ENCODE data around the gene MPIG6B.

MPIG6B gene

GRCh38 chr6:31739639-31740396 is 16.6 kb downstream of the MPIG6B start, which contains the start of gene MSH5:
Gene MSH5 (plus strand): TSS chr6:31740005. CDS start chr6:31740467, 462 bp downstream.
- DNase-seq: peak; percentile 100

- no peak for DNase-seq
Measured at GRCh38 chr6:31740397-31741223, 17.4 kb downstream of the MPIG6B start.

GRCh38 chr6:31741815-31742214 is 18.6 kb downstream of the MPIG6B start:
- no peak for DNase-seq

- no peak for DNase-seq
Measured at GRCh38 chr6:31742894-31743293, 19.7 kb downstream of the MPIG6B start.

GRCh38 chr6:31744422-31744821 is 21.2 kb downstream of the MPIG6B start:
- DNase-seq: no peak

DNA sequence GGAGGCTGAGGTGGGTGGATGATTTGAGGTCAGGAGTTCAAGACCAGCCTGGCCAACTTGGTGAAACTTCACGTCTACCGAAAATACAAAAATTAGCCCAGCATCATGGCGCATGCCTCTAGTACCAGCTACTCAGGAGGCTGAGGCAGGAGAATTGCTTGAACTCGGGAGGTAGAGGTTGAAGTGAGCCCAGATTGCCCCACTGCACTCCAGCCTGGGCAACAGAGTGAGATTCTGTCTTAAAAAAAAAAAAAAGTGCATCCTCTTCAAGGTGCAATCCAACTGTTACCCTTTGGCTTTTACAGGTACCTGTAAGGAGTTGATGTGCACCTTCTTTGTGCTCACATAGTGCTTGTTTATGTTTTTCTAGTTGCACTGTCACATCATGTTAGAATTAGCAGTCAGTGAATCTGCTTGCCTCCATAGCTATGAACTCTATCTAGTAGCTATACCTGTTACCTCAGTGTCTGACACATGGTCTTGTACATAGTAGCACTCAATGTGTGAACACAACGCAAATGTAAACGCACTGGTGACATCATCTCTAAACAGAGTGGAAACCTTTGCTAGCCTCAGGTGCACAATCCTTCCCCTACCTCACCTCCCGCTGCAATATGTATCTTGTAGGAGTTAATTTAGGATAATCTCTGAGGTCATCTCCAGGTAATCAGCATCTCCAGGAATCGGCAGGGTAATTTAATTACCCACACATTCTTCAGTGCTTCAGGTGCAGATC is 26.3 kb downstream of the MPIG6B start:
- DNase-seq: no peak

GRCh38 chr6:31750411-31751022 is 27.3 kb downstream of the MPIG6B start:
- DNase-seq: no peak

DNA sequence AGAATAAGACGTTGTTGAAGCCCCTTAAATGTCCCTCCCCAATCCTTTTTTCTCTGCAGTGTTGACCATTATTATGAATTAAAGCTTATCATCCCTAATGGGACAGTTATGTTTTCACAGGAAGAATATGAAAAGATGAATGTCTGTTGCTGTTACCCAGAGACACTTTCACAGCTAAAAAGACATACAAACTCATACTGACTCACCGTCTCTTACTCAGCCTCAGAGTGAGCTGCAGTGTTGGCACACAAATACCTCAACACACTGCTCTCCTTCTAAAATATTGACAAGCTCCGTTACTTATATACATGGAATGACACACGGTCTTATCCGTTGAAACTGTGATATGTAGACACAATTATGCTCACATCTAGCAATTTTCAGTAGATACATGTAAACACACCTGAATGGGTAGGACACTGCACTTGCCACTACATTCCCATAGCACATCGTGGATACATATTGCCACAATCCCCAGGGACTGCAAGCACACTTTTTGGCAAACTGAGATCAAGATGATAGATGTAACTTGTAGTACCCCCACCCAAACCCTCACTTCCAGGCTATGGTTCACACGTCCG is 29.7 kb downstream of the MPIG6B start:
- no peak for DNase-seq

DNA sequence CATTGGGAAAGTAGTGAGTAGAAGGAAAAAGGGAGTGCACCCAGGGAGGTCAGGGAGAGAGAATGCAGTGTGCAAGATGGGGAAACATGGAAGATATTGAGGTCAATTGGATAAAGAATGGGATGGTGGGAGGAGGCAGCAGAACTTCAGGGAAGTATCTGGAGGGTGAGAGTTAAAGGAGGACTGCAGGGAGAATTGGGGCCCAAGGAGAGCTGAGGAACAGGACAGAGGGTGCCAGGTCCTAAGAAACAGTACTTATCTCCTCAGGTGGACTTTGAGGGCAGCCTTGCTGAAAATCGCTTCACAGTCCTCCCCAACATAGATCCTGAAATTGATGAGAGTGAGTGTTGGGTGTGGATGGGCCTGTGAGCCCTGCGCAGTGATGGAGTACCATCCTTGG is 35.1 kb downstream of the MPIG6B start:
- DNase-seq: no peak

DNA sequence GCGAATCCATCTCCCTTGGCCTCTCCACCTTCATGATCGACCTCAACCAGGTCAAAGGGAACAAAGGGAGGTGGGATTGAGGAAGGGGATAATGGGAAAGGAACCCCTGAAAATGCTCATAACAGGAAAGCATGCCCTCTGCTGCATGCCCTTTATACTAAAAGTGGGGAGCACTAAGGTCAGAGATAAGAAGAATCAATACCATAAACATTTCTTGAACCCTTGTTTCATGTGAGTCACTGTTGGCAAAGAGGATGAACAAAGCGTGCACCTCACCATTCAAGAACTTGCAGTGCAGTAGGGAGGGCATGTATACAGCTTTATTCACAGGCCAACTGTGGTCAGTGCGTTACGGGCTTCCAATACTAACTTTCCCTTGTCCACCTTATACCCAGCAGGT is 37.6 kb downstream of the MPIG6B start:
- no peak for DNase-seq

DNA sequence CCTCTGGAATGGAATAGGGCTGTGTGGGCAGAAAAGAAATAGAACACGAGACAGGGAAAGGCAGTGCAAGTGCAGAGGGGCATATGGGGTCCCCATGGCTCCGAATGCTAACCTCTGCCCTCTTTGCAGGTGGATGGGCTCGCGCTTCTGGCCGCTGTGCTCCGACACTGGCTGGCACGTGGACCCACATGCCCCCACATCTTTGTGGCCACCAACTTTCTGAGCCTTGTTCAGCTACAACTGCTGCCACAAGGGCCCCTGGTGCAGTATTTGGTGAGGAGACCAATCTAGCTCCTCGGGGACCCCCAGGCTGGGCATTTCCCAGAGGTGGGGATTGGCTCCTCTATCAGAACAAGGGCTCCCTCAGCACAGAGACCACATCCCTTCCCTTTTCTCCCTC is 38.2 kb downstream of the MPIG6B start:
- DNase-seq: no peak

GRCh38 chr6:31762356-31762755 is 39.2 kb downstream of the MPIG6B start, which contains the start of gene SAPCD1:
Gene SAPCD1 (plus strand): TSS chr6:31762656. CDS start chr6:31763055, 399 bp downstream.
- no peak for DNase-seq

GRCh38 chr6:31762878-31763618 is 39.9 kb downstream of the MPIG6B start:
- no peak for DNase-seq

DNA sequence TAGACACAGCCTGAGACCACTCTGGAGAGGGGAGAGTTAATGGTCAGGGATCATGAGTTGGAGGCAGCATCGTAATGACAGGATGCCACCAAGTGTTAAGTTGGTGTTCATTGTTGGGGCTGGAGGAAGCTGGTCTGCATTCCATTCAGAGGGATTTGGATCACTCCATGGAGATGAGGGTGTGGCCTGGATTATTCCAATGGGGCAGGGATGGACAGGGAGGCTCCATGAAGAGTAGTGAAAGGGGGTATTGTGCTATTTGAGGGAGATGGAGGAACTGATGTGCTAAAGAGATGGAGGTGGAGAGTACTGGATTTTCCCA is 40.4 kb downstream of the MPIG6B start:
- DNase-seq: no peak

DNA sequence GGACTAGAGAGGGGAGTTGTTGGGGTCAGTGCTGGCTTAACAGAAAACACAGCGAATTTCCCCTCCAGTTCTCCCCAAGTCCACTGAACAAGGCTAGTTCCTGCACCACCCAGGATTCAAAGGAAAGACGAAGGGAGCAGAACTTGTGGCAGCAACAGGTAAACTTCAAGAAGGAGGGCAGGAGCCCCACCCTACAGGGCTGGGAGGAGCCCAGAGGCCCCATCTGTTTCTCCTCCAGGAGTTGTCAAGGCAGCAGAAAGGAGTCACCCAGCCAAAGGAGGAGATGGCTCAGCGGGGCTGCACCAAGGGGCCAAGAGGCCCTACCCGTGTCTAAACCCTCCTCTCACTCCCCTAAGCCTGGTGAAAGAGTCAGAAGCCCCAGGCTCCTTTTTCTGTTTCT is 41.0 kb downstream of the MPIG6B start:
- DNase-seq: no peak

DNA sequence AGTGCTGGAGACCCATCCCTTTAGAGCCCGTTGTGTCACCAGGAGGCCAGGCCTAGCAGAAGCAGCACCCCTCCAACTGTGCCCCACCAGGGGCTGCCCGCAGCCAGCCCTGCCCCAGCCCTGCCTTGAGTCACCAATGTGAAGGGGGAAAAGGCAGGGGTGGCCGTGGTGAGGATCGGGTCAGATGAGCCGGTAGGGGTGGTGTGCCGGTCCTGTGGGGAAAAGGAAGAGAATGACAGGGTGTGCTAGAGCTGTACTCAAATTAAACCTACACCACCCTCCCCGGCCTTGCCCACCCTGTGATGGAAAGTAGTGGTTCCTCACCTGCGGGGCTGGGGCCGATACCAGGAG is 42.4 kb downstream of the MPIG6B start:
- DNase-seq: no peak

DNA sequence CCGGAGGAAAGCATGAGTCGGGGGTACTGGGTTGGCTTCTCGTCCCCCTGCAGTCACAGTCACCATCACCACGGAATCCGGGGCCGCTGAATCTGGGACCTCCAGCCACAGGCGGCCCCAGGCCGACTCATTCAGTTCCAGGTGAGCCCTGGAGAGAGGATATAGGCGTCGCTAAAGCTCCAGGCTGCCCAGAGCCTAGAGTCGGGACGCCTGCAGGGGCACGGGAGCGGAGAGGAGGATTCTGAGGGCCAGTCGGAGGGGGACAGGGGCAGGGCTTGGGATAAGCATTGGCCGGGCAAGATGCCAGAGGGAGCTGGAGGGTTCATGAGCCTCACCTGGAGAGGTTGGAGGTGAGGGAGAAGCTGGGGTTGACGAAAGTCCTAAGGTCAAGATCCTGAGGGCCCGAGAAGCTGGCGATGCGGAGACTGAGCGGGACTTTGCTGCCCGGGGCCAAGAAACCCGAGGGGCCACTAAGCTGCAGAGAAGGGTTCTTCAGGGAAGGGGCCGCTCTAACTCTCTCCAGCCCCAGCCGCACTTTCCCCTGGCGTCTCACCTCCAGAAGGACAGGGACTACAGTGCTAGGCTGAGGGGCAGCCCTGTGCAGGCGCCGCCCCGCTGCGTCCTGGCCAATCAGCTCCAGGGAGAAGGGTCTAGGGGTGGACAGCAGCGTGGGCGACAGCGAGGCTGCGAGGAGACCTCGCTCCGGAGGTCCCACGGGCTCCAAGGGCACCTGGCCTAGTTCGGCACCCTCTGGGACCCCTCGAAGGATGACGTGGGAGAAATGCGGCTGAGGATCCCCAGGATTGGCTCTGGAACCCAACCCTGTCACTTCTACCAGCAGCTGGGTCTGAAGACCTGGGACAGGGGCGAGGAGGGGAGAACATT is 43.0 kb downstream of the MPIG6B start:
- no peak for DNase-seq

GRCh38 chr6:31767096-31767645 is 44.0 kb downstream of the MPIG6B start:
- no peak for DNase-seq

DNA sequence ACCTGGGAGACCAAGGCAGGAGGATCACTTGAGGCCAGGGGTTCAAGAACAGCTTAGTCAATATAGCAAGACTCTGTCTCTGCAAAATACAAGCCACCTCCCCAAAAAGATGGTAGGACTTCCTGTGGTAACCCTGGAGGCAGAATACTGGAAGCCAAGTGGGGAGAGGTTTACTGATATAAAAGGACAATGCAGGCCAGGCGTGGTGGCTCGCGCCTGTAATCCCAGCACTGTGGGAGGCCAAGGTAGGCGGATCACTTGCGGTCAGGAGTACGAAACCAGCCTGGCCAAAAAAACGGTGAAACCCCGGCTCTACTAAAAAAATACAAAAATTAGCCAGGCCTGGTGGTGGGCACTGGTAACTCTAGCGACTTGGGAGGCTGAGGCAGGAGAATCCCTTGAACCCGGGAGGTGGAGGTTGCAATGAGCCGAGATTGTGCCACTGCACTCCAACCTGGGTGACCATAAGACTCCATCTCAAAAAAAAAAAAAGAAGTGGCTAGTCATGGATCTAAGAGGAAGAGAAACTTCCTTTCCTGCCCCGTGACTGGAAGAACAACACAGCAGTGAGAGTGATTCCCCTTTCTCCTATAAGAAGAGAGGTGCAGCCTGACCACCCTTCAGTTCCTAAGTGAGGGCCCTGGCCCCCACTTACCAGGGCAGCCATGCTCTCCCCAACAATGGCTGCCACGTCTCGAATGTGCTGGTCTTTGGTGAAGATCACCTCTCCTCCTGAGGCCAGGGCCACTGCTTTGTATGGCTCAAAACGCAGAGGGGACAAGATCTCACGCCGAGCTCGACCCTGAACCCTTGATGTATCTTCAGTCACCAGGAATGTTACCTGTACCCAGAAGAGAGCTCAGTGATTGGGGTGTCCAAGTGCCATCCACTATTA is 45.4 kb downstream of the MPIG6B start:
- no peak for DNase-seq
